HepG2 (cell line): ENCODE data around the gene MAPK11. TPM values are rescaled to one million over a fixed set of nuclear protein-coding genes. Genes with fewer than 3 reads are reported as not detected.

ENCODE experiments used
- ATF1 ChIP-seq: IDR thresholded peaks from 2 replicates; pipeline ENCODE4 v1.6.1; 2016; ENCODE audit warnings: mild to moderate bottlenecking, control low read depth
- BHLHE40 ChIP-seq: IDR thresholded peaks from 2 replicates; pipeline ENCODE4 v1.6.1; 2011; ENCODE audit warnings: low read length, improper control_type of control experiment
- FOXP1 ChIP-seq, 2 experiments: fragments of 450-650 bp in 1 of 2; IDR thresholded peaks; 2 replicates each; pipeline ENCODE4 v1.6.1; 2017 to 2018; ENCODE audit warnings: antibody characterized with exemption in 1 of 2
- IKZF1 ChIP-seq: fragments of 450-650 bp; IDR thresholded peaks from 2 replicates; pipeline ENCODE4 v1.7.1; 2016
- NR2F2 ChIP-seq: IDR thresholded peaks from 2 replicates; pipeline ENCODE4 v1.6.1; 2012; ENCODE audit warnings: low read depth, inconsistent platforms, borderline replicate concordance
- TCF12 ChIP-seq, 2 experiments: fragments of 450-650 bp in 1 of 2; sonication (generic) in 1 of 2; formaldehyde crosslinking in 1 of 2; IDR thresholded peaks; 2 replicates each; pipeline versions ENCODE4 v1.6.1 to v1.8.0; 2017 to 2022; ENCODE audit warnings: antibody characterized with exemption in 1 of 2, mild to moderate bottlenecking in 1 of 2, missing genetic modification reagents in 1 of 2, moderate library complexity in 1 of 2
- TGIF2 ChIP-seq: IDR thresholded peaks from 2 replicates; pipeline ENCODE4 v1.6.1; 2016; ENCODE audit warnings: control low read depth, missing compliant biosample characterization
- WIZ ChIP-seq: sonication (generic); formaldehyde crosslinking; IDR thresholded peaks from 2 replicates; pipeline ENCODE4 v1.5.1; 2020; ENCODE audit warnings: mild to moderate bottlenecking, missing genetic modification reagents
- ZC3H13 ChIP-seq: sonication (generic); formaldehyde crosslinking; IDR thresholded peaks from 2 replicates; pipeline ENCODE4 v1.8.1; 2023; ENCODE audit warnings: mild to moderate bottlenecking, missing genetic modification reagents, moderate library complexity
- ZEB1 ChIP-seq: IDR thresholded peaks from 2 replicates; pipeline ENCODE4 v1.6.1; 2012; ENCODE audit warnings: mild to moderate bottlenecking, low read depth, inconsistent platforms; ENCODE audit not compliant: insufficient replicate concordance
- ZFP82 ChIP-seq: sonication (generic); formaldehyde crosslinking; IDR thresholded peaks from 2 replicates; pipeline ENCODE4 v1.5.1; 2020; ENCODE audit warnings: mild to moderate bottlenecking, missing genetic modification reagents, borderline replicate concordance
- ZNF260 ChIP-seq: sonication (generic); formaldehyde crosslinking; IDR thresholded peaks from 2 replicates; pipeline ENCODE4 v1.4.0; 2020; ENCODE audit warnings: missing genetic modification reagents, low read depth, mild to moderate bottlenecking, borderline replicate concordance
- ZNF616 ChIP-seq: sonication (generic); formaldehyde crosslinking; IDR thresholded peaks from 2 replicates; pipeline ENCODE4 v1.5.0; 2020; ENCODE audit warnings: low read depth, mild to moderate bottlenecking, missing genetic modification reagents
- ZNF75D ChIP-seq: sonication (generic); formaldehyde crosslinking; IDR thresholded peaks from 2 replicates; pipeline ENCODE4 v1.8.1; 2023; ENCODE audit warnings: missing genetic modification reagents, mild to moderate bottlenecking, borderline replicate concordance
- ZNF772 ChIP-seq: sonication (generic); formaldehyde crosslinking; IDR thresholded peaks from 2 replicates; pipeline ENCODE4 v1.5.0; 2020; ENCODE audit warnings: mild to moderate bottlenecking, missing genetic modification reagents
- ZNF839 ChIP-seq: sonication (generic); formaldehyde crosslinking; IDR thresholded peaks from 2 replicates; pipeline ENCODE4 v1.4.0; 2020; ENCODE audit warnings: missing genetic modification reagents, mild to moderate bottlenecking, borderline replicate concordance
- polyA plus RNA-seq, 8 experiments: library from polyadenylated mRNA; depleted of rRNA in 3 of 8; stranded (reverse) in 7 of 8; unstranded in 1 of 8; fragments of >200 nt; fragmentation: Illumina TruSeq in 4 of 8; extraction: Trizol in 4 of 8; gene quantifications; 2 replicates each; pipeline versions ENCODE4 v1.2.1 to v1.2.3, GENCODE V29; 2011 to 2016; ENCODE audit warnings: low read depth in 4 of 8, missing spikeins in 1 of 8, mixed read lengths in 1 of 8; ENCODE audit not compliant: insufficient read depth in 1 of 8
- total RNA-seq, 5 experiments: library from RNA; depleted of rRNA; stranded (reverse); fragments of >200 nt; fragmentation: Illumina TruSeq; extraction: Trizol; gene quantifications; 2 replicates each; pipeline ENCODE4 v1.2.3, GENCODE V29; 2016; ENCODE audit warnings: low read depth in 1 of 5
- TF ChIP-seq, protein P1 (sequence below), 2 experiments: sonication (generic) in 1 of 2; formaldehyde crosslinking in 1 of 2; IDR thresholded peaks; 2 replicates each; pipeline versions ENCODE4 v1.5.1 to v1.6.1; 2011 to 2020; ENCODE audit warnings: borderline replicate concordance in 1 of 2, low read depth in 1 of 2, low read length in 1 of 2, mild to moderate bottlenecking in 1 of 2, missing genetic modification reagents in 1 of 2, moderate library complexity in 1 of 2
- TF ChIP-seq, protein P2 (sequence below): sonication (generic); formaldehyde crosslinking; IDR thresholded peaks from 2 replicates; pipeline ENCODE4 v1.9.0; 2021; ENCODE audit warnings: mild to moderate bottlenecking, missing genetic modification reagents
- TF ChIP-seq, protein P3 (sequence below): sonication (generic); formaldehyde crosslinking; IDR thresholded peaks from 2 replicates; pipeline ENCODE4 v1.8.1; 2023; ENCODE audit warnings: mild to moderate bottlenecking, missing genetic modification reagents

The MAPK11 gene
- total and polyA plus RNA-seq, 2 of the 13 experiments (the other 11 are each of a cell fraction or from before 2014, with no cell fraction given): 0.15 to 0.17 TPM

DNA sequence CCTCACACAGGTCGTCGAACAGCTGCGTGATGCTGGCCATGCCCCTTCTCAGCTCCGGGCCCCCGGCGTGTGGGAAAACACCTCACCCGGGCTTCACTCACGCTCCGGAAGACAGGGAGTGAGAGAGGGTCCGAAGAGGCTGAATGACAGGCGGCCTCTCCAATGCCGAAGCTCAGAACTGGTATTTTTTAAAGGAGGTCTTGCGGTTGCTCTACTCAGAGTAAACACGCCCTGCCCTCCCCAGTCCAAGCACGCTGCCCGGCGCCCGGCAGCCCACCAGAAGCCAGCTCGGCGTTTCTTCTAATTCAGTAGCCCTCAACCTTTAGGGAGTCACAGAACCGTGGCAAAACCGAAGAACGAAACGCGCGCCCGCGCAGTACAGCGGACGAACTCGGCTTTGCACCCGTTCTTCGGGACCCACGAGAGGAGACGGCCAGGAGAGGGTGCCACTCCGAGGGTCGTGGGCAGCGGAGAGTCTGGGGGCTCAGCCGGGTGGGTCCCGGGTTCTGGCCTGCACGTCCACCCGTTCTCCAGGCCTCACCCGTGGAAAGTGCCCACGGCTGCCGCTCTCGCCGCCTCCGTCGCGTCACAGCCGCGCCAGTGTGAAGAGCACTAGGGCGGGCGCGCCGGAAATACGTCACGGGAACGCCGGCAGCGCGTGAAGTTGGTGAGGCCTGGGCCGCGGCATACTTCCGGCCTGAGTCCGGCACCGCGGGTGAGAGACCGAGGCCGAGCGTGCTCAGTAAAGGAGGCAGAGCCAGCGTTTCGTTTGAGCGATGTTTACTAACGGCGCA, 25.6 kb downstream of the MAPK11 start, which contains the start of gene TUBGCP6 (continued):
- peak; percentile 48; the same call in 1 of the 2 replicates for TF ChIP-seq NR2F2
- 0 out of 2 replicates have a peak, but pooled peaks have one; percentile 59 for TF ChIP-seq ZNF839 (CRISPR knock-in tag)
- TF ChIP-seq, protein P1, sequence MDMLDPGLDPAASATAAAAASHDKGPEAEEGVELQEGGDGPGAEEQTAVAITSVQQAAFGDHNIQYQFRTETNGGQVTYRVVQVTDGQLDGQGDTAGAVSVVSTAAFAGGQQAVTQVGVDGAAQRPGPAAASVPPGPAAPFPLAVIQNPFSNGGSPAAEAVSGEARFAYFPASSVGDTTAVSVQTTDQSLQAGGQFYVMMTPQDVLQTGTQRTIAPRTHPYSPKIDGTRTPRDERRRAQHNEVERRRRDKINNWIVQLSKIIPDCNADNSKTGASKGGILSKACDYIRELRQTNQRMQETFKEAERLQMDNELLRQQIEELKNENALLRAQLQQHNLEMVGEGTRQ (IDR thresholded peaks at IDR 0.05; ENCODE audit: low read depth, low read length): no peak
- TF ChIP-seq, protein P1 (CRISPR knock-in tag; IDR thresholded peaks at IDR 0.05; ENCODE audit: borderline replicate concordance): no peak
- TF ChIP-seq BHLHE40: peak; percentile 32; the same call in 1 of the 2 replicates
- TF ChIP-seq ZEB1: peak; percentile 48
- no peak for TF ChIP-seq ZNF75D
- 0 out of 2 replicates have a peak, but pooled peaks have one; percentile 7 for TF ChIP-seq ZFP82 (CRISPR knock-in tag)
- no peak; the same call in 1 of the 2 replicates for TF ChIP-seq WIZ
- peak; percentile 15; the same call in 1 of the 2 replicates for TF ChIP-seq TGIF2 (CRISPR knock-in tag)
- TF ChIP-seq ZC3H13 (CRISPR knock-in tag): peak; percentile 86; the same call in 1 of the 2 replicates
- peak; percentile 67 for TF ChIP-seq ZNF772 (CRISPR knock-in tag)
- TF ChIP-seq FOXP1 (IDR thresholded peaks at IDR 0.05): no peak
- no peak for TF ChIP-seq FOXP1 (CRISPR knock-in tag; IDR thresholded peaks at IDR 0.05)
- TF ChIP-seq ZNF260 (CRISPR knock-in tag): 0 out of 2 replicates have a peak, but pooled peaks have one; percentile 57
- TF ChIP-seq ZNF616 (CRISPR knock-in tag): no peak; the same call in 1 of the 2 replicates
- no peak for TF ChIP-seq TCF12 (IDR thresholded peaks at IDR 0.05)
- TF ChIP-seq TCF12 (CRISPR knock-in tag; IDR thresholded peaks at IDR 0.05): no peak
- TF ChIP-seq, protein P2, sequence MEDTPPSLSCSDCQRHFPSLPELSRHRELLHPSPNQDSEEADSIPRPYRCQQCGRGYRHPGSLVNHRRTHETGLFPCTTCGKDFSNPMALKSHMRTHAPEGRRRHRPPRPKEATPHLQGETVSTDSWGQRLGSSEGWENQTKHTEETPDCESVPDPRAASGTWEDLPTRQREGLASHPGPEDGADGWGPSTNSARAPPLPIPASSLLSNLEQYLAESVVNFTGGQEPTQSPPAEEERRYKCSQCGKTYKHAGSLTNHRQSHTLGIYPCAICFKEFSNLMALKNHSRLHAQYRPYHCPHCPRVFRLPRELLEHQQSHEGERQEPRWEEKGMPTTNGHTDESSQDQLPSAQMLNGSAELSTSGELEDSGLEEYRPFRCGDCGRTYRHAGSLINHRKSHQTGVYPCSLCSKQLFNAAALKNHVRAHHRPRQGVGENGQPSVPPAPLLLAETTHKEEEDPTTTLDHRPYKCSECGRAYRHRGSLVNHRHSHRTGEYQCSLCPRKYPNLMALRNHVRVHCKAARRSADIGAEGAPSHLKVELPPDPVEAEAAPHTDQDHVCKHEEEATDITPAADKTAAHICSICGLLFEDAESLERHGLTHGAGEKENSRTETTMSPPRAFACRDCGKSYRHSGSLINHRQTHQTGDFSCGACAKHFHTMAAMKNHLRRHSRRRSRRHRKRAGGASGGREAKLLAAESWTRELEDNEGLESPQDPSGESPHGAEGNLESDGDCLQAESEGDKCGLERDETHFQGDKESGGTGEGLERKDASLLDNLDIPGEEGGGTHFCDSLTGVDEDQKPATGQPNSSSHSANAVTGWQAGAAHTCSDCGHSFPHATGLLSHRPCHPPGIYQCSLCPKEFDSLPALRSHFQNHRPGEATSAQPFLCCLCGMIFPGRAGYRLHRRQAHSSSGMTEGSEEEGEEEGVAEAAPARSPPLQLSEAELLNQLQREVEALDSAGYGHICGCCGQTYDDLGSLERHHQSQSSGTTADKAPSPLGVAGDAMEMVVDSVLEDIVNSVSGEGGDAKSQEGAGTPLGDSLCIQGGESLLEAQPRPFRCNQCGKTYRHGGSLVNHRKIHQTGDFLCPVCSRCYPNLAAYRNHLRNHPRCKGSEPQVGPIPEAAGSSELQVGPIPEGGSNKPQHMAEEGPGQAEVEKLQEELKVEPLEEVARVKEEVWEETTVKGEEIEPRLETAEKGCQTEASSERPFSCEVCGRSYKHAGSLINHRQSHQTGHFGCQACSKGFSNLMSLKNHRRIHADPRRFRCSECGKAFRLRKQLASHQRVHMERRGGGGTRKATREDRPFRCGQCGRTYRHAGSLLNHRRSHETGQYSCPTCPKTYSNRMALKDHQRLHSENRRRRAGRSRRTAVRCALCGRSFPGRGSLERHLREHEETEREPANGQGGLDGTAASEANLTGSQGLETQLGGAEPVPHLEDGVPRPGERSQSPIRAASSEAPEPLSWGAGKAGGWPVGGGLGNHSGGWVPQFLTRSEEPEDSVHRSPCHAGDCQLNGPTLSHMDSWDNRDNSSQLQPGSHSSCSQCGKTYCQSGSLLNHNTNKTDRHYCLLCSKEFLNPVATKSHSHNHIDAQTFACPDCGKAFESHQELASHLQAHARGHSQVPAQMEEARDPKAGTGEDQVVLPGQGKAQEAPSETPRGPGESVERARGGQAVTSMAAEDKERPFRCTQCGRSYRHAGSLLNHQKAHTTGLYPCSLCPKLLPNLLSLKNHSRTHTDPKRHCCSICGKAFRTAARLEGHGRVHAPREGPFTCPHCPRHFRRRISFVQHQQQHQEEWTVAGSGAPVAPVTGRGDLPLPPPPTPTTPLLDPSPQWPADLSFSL: peak; percentile 61; the same call in 1 of the 2 replicates
- TF ChIP-seq ATF1 (CRISPR knock-in tag): peak; percentile 99
- TF ChIP-seq, protein P3, sequence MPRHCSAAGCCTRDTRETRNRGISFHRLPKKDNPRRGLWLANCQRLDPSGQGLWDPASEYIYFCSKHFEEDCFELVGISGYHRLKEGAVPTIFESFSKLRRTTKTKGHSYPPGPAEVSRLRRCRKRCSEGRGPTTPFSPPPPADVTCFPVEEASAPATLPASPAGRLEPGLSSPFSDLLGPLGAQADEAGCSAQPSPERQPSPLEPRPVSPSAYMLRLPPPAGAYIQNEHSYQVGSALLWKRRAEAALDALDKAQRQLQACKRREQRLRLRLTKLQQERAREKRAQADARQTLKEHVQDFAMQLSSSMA: peak; percentile 93
- no peak for TF ChIP-seq IKZF1
